Aorta (tissue), 5 donors: ENCODE results near the gene GJC2. TPM values are rescaled to one million over a fixed set of nuclear protein-coding genes. Genes with fewer than 3 reads are reported as not detected.

Source experiments
- ATAC-seq: fragments of 200-7000 bp; cut with Tn5 transposase; one replicate; pipeline ENCODE4 v1.9.1; 2022; ENCODE audit warnings: moderate library complexity; ENCODE audit not compliant: low FRiP score
- DNase-seq, 2 donors: peaks; one replicate each; pipeline ENCODE4 v3.0.0-alpha.2; 2020
- H3K27ac ChIP-seq, 2 donors: one replicate each; pipeline ENCODE4 v1.5.1; 2013; ENCODE audit warnings: low read length in 2 of 2, mild to moderate bottlenecking in 2 of 2, moderate library complexity in 2 of 2, control low read depth in 1 of 2, inconsistent platforms in 1 of 2, low read depth in 1 of 2
- H3K27me3 ChIP-seq, 2 donors: one replicate each; pipeline ENCODE4 v1.6.1; 2013; ENCODE audit warnings: control low read depth in 1 of 2, low read length in 1 of 2, mild to moderate bottlenecking in 1 of 2, moderate library complexity in 1 of 2; ENCODE audit not compliant: insufficient read depth in 2 of 2, control insufficient read depth in 1 of 2
- H3K36me3 ChIP-seq, 2 donors: one replicate each; pipeline ENCODE4 v1.6.1; 2013; ENCODE audit warnings: control low read depth in 1 of 2, low read length in 1 of 2, mild to moderate bottlenecking in 1 of 2; ENCODE audit not compliant: insufficient read depth in 2 of 2, control insufficient read depth in 1 of 2
- H3K4me1 ChIP-seq, 2 donors: one replicate each; pipeline ENCODE4 v1.6.1; 2013; ENCODE audit warnings: low read length in 2 of 2, control low read depth in 1 of 2, mild to moderate bottlenecking in 1 of 2, moderate library complexity in 1 of 2; ENCODE audit not compliant: insufficient read depth in 2 of 2, control insufficient read depth in 1 of 2
- H3K4me3 ChIP-seq, 2 donors: one replicate each; pipeline ENCODE4 v1.5.1; 2013; ENCODE audit warnings: low read length in 2 of 2, control low read depth in 1 of 2, mild to moderate bottlenecking in 1 of 2
- H3K9me3 ChIP-seq: one replicate; pipeline ENCODE4 v1.6.1; 2013; ENCODE audit warnings: mild to moderate bottlenecking, low read length; ENCODE audit not compliant: control insufficient read depth
- WGBS, 2 donors: extraction: QIAGEN DNeasy Blood & Tissue Kit; methylation state at CpG; one replicate each; pipeline ENCODE4 v1.1.7; 2013; 5-methylcytosine and 5-hydroxymethylcytosine counted together
- intact Hi-C, 2 donors: fragments of 100-400 bp; cut with DNase I; formaldehyde crosslinking; loops; one replicate each; pipeline versions ENCODE4 v1.14.2 to v1.15.0; 2022
- polyA plus RNA-seq, 2 donors: library from polyadenylated mRNA; stranded (reverse); fragments of 200-250 nt; gene quantifications; one replicate each; pipeline ENCODE4 v1.2.3, GENCODE V29; 2013
- total RNA-seq, 2 donors: library from RNA; stranded (reverse); fragmentation: NEBNext Ultra II Directional; extraction: Animal tissue kit (Norgen Biotek cat#: 25700); gene quantifications; one replicate each; pipeline ENCODE4 v1.2.1, GENCODE V29; 2021
- donor health status: healthy with polysubstance abuse.
- donor health status: Bipolar disorder and iron deficiency.
- donor health status: DM: no; HTN: no; CAD: no.
- donor health status: DM: no; HTN: no; CAD: no.
- donor health status: DM: yes; HTN: yes; CAD: no.

GJC2 gene
- total and polyA plus RNA-seq, 4 donors: 0.50 to 4.5 (median 2.6) TPM

DNA sequence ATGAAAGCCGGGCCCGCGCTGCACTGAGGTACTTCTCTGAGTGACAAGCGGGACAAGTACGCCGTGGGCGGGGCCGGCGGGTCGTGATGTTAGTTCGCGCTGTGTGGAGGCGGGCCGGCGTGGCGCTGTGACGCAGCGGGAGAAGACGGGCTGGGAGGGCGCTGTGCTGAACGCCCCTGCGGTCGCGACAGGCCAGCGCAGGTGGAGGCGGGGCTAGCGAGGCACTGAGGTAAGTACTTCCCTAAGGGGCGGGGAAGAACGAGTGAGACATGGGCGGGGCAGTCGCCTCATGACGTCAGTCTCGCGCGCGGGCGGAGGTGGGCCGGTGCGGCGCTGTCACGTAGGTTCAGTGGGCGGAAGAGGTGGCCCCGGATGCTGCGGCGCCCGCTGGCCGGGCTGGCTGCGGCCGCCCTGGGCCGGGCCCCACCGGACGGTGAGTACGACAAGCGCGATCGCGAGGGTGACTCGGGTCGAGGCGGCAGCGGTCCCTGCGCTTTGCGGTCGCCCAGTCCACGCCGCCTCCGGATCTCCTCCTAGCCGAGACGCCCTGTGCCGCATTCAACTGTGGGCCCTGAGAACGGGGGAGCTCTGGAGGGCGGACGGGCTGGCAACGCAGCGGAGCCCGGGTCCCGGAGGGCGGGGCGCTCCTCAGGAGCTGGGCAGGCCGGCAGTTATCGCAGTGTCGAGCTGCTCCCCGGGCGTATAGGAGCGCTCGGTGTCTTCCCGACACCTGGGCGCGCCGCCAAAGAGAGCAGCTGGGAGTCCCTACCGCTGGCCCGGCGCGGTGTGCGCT, 9.6 kb upstream of the GJC2 start, which contains the start of gene GUK1:
Gene GUK1 (plus strand): TSS at position 349 of the 793 bp plus-strand sequence. CDS start 24 bp downstream, at position 373.
- peaks cover 0 to 7% of the 10 kb centered on the region in 2 donors for H3K4me1 ChIP-seq

DNA sequence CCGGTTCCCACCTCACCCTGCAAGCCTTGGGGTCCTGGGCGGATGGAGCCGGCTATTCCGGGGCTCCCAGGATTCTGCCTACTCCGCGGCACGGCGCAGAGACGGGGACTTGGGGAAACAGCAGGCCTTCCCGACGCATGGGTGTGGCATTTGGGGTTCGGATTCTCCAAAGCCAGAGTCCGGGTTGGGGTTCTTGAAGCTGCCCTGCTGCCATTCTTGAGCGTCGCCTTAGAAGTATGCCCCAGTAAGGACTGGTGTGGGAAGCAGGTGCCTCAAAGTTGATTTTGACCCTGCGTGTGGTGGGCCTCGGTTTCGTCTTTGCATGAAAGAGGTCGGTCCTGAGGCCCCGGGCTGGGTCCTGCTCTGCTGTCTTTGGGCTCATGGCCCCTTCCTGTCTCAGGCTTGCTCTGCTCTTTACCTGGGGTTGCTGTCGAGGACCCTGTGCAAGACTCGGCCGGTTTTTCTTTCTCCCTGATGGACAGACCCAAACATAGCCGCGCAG, 9.0 kb upstream of the GJC2 start:
- ATAC-seq: no peak
- Histone ChIP-seq H3K4me1 (peaks cover 0 to 7% of the 10 kb centered on the region in 2 donors), H3K4me3 (peak overlapping the region; percentile 50 to 91), H3K36me3 (peaks cover 0 to 1% of the 10 kb centered on the region in 2 donors), H3K27me3 (no peaks in the 10 kb centered on the region), H3K27ac (peak overlapping the region in 1 of 2 donors; percentile 74), H3K9me3 (no peaks in the 10 kb centered on the region)
- intact Hi-C loops: loop anchor here in 1 of 2 donors (1.0 to 2.0 kb wide), 2 partner anchors 25 to 38 kb away; partner anchors contain the start of genes C1orf35 and IBA57
- DNase-seq: no peak
- 3% methylated on average over 25 of the region's 25 CpGs for WGBS, 2 donors

More for the DNA sequence above, 9.6 kb upstream of the GJC2 start, which contains the start of gene GUK1:
- H3K27me3 ChIP-seq: no peaks in the 10 kb centered on the region
- H3K9me3 ChIP-seq: no peaks in the 10 kb centered on the region
- peak within 1 kb of the TSS; percentile 80 to 90 for H3K27ac ChIP-seq
- peak; percentile 100 for DNase-seq
- no peaks in the 10 kb centered on the region for H3K36me3 ChIP-seq
- WGBS, 2 donors: 0% methylated on average over 79 to 95 of the region's 95 CpGs
- H3K4me3 ChIP-seq: peak within 1 kb of the TSS; percentile 50 to 91
- ATAC-seq: peak; percentile 97
- intact Hi-C loops: loop anchor here in 1 of 2 donors (1.0 to 10.0 kb wide), 3 partner anchors 25 to 265 kb away; partner anchors contain the start of genes C1orf35, IBA57 and TRIM11

GRCh38 chr1:228141226-228142044, 8.3 kb upstream of the GJC2 start:
- ATAC-seq (no peak), DNase-seq (peak in 1 of 2 donors; percentile 67)
- H3K9me3 ChIP-seq: no peaks in the 10 kb centered on the region
- WGBS, 2 donors: 24 to 30% methylated on average over 27 of the region's 27 CpGs
- peak overlapping the region in 1 of 2 donors; percentile 7 for H3K27ac ChIP-seq
- H3K27me3 ChIP-seq: no peaks in the 10 kb centered on the region
- peaks cover 0 to 2% of the 10 kb centered on the region in 2 donors for H3K36me3 ChIP-seq
- H3K4me3 ChIP-seq: peak overlapping the region in 1 of 2 donors; percentile 91
- intact Hi-C loops: loop anchor here in 1 of 2 donors (2.0 kb wide), 1 partner anchor 39 kb away; the partner anchor contains the start of gene C1orf35
- H3K4me1 ChIP-seq: peaks cover 0 to 7% of the 10 kb centered on the region in 2 donors

DNA sequence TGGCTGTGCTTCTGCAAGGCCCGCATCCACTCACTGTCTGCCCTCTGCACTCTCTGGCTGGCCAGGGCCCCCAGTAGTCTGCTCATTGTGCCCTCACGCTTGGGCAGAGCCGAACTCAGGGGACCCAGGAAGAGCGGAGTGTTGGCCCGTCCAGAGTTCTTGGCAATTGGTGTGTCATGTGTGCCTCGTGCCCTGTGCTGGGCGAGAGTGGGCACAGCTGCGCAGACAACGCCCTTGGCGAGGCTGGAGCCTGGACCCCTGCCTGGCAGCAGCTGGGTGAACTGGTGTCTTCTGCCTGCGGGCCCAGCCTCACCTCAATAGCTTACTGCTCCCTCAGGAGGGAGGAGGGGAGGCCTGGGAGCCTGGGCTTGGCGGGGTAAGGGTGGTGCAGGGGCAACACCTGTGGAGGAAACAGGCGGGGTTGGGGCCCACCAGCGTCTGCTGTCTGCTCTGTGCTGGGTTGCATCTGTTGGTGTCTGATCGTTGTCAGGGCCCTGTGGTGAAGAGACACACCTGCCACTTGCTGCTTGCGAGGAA, 7.5 kb upstream of the GJC2 start:
- DNase-seq (no peak), ATAC-seq (no peak)
- WGBS, 2 donors: 84 to 89% methylated on average over 16 of the region's 16 CpGs
- intact Hi-C loops: no loop called here
- no peaks in the 10 kb centered on the region for H3K27me3 ChIP-seq
- H3K27ac ChIP-seq: peak overlapping the region in 1 of 2 donors; percentile 7
- H3K9me3 ChIP-seq: no peaks in the 10 kb centered on the region
- H3K4me3 ChIP-seq: no peak overlapping the region
- peaks cover 0 to 7% of the 10 kb centered on the region in 2 donors for H3K4me1 ChIP-seq
- peaks cover 0 to 2% of the 10 kb centered on the region in 2 donors for H3K36me3 ChIP-seq

- Histone ChIP-seq H3K4me1 (peaks cover 0 to 7% of the 10 kb centered on the region in 2 donors), H3K27ac (no peak overlapping the region), H3K9me3 (no peaks in the 10 kb centered on the region), H3K4me3 (no peak overlapping the region), H3K27me3 (no peaks in the 10 kb centered on the region), H3K36me3 (peaks cover 0 to 2% of the 10 kb centered on the region in 2 donors)
- ATAC-seq (no peak), DNase-seq (no peak)
- 78 to 79% methylated on average over 10 to 11 of the region's 11 CpGs for WGBS, 2 donors
- intact Hi-C loops: no loop called here
Observed at GRCh38 chr1:228142701-228143136, 7.0 kb upstream of the GJC2 start.

GRCh38 chr1:228143480-228144192, 6.1 kb upstream of the GJC2 start:
- ATAC-seq (no peak), DNase-seq (no peak)
- no peaks in the 10 kb centered on the region for H3K9me3 ChIP-seq
- H3K36me3 ChIP-seq: peaks cover 0 to 2% of the 10 kb centered on the region in 2 donors
- no peak overlapping the region for H3K27ac ChIP-seq
- no peak overlapping the region for H3K4me3 ChIP-seq
- 79 to 86% methylated on average over 12 of the region's 12 CpGs for WGBS, 2 donors
- intact Hi-C loops: no loop called here
- H3K27me3 ChIP-seq: no peaks in the 10 kb centered on the region
- peaks cover 0 to 7% of the 10 kb centered on the region in 2 donors for H3K4me1 ChIP-seq

DNA sequence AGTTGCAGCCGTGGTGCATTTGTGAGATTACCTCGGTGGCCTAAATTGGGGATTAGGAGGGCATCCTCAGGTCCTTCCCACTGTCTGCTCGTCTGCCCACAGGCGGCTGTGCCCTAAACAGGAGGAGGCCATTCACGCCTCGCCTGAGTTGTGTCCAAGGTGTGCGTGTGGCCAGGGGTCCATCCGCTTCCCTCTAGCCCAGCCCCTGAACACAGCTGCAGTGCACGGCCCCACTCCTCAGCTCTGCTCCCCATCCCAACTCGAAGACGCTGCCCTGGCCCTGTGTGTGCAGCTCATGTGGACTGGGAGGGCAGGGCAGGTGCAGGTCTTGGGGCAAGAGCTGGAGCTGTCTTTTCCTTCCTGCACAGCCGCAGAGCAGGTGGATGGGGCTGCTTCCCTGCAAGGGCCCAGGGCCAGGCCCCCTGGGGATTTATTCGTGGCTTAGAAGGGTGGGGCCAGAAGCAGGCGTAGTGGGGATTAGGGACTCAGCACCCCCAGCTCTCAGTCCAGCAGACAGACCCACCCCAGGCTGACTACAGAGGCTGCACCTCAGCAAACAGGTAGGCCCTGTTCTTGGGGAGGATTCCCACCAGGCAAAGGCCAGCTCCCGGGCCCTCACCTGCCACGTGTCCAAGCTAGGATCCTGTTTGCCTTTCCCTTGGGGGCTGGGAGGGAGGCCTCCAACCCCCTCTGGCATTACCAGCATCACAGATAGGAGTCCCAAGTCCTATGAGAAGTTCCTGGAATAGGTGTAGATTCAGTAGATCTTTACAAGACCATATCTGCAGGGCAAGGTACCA, 5.3 kb upstream of the GJC2 start:
- ATAC-seq (no peak), DNase-seq (no peak)
- peaks cover 0 to 7% of the 10 kb centered on the region in 2 donors for H3K4me1 ChIP-seq
- peaks cover 0 to 2% of the 10 kb centered on the region in 2 donors for H3K36me3 ChIP-seq
- intact Hi-C loops: no loop called here
- H3K9me3 ChIP-seq: no peaks in the 10 kb centered on the region
- no peak overlapping the region for H3K27ac ChIP-seq
- no peak overlapping the region for H3K4me3 ChIP-seq
- WGBS, 2 donors: 78 to 81% methylated on average over 16 of the region's 16 CpGs
- H3K27me3 ChIP-seq: no peaks in the 10 kb centered on the region
